ENCODE results near the gene WDR87. TPM values are rescaled to one million over a fixed set of nuclear protein-coding genes. Genes with fewer than 3 reads are reported as not detected.

Gene WDR87
- not detected in 2 replicates for total RNA-seq

DNA sequence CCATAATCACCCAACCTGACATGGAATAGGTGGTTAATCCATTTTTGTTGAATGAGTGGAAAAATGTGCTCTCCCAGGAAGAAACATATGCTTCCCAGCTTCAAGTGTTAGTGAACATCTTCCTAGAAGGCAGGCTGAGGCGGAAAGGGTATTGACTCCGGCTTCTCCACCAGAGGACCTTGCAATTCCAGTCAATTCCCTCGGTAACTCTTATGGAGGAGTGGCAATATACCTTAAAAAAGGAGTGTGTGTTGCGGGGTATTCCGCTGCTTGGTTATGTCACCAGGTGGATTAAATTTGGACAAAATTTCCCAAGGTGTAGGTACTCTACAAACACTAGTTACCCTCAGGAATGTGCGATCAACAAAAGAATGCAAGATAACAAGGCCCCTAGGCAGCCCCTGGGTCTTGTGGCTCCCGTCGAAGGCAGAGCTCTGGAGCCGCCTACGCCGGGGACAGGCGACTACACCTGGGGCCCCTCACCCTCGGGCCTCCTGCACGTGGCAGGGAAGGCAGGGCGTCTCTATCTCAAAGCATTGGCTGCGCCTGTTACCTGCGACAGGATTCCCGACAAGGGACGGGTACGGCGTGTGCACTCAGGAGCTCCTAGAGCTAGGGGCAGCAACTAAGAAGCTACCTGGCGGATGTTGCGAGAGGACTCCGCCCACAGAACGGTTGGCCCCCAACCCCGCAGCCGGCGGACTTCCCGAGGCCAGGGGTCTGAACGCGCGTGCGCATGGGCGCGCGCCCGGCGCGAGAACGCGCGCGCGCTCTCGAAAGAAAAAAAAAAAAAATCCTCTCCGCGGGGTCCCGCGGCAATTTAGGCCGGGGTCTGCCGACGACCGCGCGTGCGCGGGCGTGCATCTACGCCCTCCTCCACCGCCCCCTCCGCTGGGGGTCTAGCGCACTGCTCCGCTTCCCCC is at the start of gene WDR87:
Gene WDR87, minus strand, starts transcription at position 649 of the 923 bp plus-strand sequence. CDS start 8,355 bp downstream, outside the sequence.

DNA sequence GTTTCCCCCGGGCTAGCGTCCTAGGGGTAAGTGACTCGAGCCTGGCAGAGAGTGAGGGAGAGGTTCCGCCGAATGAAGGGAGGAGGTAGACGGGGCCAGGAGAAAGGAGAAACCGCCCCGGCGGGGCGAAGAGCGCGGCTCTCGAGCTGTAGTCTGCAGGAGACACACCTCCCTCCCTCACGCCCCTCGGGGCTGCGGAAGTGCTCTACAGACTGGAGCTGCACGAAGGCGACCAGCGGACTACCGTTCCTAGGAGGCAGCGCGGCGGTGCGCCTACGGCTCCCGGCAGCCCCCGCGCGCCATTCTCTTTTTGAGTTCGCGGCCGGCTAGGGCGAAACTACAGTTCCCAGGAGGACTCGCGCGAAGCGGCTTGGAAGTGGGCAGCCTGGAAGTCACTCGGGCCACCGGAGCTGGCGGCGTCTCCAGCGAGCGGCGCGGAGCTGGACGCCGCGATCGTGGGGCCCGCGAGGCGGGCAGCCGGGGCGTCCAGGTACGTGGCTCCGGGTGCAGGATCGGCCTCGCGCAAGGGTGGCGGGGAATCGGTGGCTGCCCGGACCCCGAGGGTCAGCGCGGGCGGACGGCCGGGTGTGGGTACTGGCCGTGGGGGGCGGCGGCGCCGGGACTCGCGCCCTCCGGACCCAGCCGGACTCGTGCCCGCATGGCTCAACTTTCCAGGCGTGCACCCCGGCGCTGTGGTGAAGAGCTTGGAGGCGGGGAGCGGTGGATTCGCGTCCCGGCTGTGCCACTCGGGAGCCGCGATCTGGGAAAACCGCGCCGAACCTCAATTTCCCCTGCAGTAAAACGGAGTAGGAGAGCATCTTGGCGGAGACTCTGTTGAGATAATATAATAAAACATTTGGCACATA is 708 bp upstream of the WDR87 start, which contains the start of gene SIPA1L3:
Gene SIPA1L3, plus strand, starts transcription at position 340 of the 866 bp plus-strand sequence. CDS start 174,358 bp downstream, outside the sequence.

Other genes with a start within 250 kb of the WDR87 start
- gene ZNF607, start 186.8 kb downstream of the WDR87 start, total RNA-seq, result 2.5 and 2.9 TPM in 2 replicates
- 4.9 and 6.3 TPM in 2 replicates for gene ZNF573, start 127.0 kb downstream of the WDR87 start, total RNA-seq
- 32.2 and 38.9 TPM in 2 replicates for gene SIPA1L3, start 614 bp upstream of the WDR87 start, total RNA-seq

All from vein endothelial cell (primary cell).